Measurements from ENCODE around the gene UBE2L3.

The UBE2L3 gene

GRCh38 chr22:21669026-21669425 lies 101.5 kb downstream of the UBE2L3 start:
- DNase-seq (ENCODE audit: low read depth in 1 of 2, low spot score in 1 of 2) = no peak

GRCh38 chr22:21672107-21672629 lies 104.7 kb downstream of the UBE2L3 start:
- no peak for DNase-seq (ENCODE audit: low read depth in 1 of 2, low spot score in 1 of 2)
